ENCODE measurements around the gene TMF1.
A peak's percentile ranks its signal among the peaks of the same experiment; 100 is the strongest.

Gene TMF1
- total RNA-seq = 154 to 217 (median 167) reads per million in 3 donors

GRCh38 chr3:69051756-69052471, at the start of gene TMF1:
Gene TMF1, minus strand, starts transcription at chr3:69052333. Its CDS starts 247 bp downstream, at chr3:69052086.
- Histone ChIP-seq H3K36me3 (ENCODE audit: control insufficient read depth, insufficient read depth, low read length) (peaks cover 18% of the 10 kb centered on the region), H3K4me3 (ENCODE audit: insufficient read depth, low read depth, low read length, poor library complexity, severe bottlenecking) (peak within 1 kb of the TSS; percentile 96), H3K27ac (ENCODE audit: insufficient read depth, low read length, poor library complexity, severe bottlenecking) (peak within 1 kb of the TSS; percentile 96), H3K9me3 (ENCODE audit: control insufficient read depth, low read length) (no peaks in the 10 kb centered on the region), H3K4me1 (ENCODE audit: control insufficient read depth, insufficient read depth, low read length, poor library complexity, severe bottlenecking) (peaks cover 16% of the 10 kb centered on the region), H3K27me3 (replicated peaks; ENCODE audit: control insufficient read depth, insufficient read depth, low read length, poor library complexity, severe bottlenecking) (no peaks in the 10 kb centered on the region)
- peak; percentile 95 to 98 (median 95) for DNase-seq

GRCh38 chr3:69099576-69099975, 47.4 kb upstream of the TMF1 start:
- Histone ChIP-seq H3K27ac (ENCODE audit: insufficient read depth, low read length, poor library complexity, severe bottlenecking) (no peak overlapping the region), H3K9me3 (ENCODE audit: control insufficient read depth, low read length) (no peaks in the 10 kb centered on the region), H3K36me3 (ENCODE audit: control insufficient read depth, insufficient read depth, low read length) (peaks cover 24% of the 10 kb centered on the region), H3K4me3 (ENCODE audit: insufficient read depth, low read depth, low read length, poor library complexity, severe bottlenecking) (no peak overlapping the region), H3K27me3 (replicated peaks; ENCODE audit: control insufficient read depth, insufficient read depth, low read length, poor library complexity, severe bottlenecking) (no peaks in the 10 kb centered on the region), H3K4me1 (ENCODE audit: control insufficient read depth, insufficient read depth, low read length, poor library complexity, severe bottlenecking) (peaks cover 30% of the 10 kb centered on the region)
- no peak for DNase-seq

GRCh38 chr3:69097407-69098086, 45.4 kb upstream of the TMF1 start:
- Histone ChIP-seq H3K4me3 (ENCODE audit: insufficient read depth, low read depth, low read length, poor library complexity, severe bottlenecking) (no peak overlapping the region), H3K9me3 (ENCODE audit: control insufficient read depth, low read length) (no peaks in the 10 kb centered on the region), H3K36me3 (ENCODE audit: control insufficient read depth, insufficient read depth, low read length) (peaks cover 10% of the 10 kb centered on the region), H3K27ac (ENCODE audit: insufficient read depth, low read length, poor library complexity, severe bottlenecking) (peak overlapping the region; percentile 50), H3K4me1 (ENCODE audit: control insufficient read depth, insufficient read depth, low read length, poor library complexity, severe bottlenecking) (peaks cover 50% of the 10 kb centered on the region), H3K27me3 (replicated peaks; ENCODE audit: control insufficient read depth, insufficient read depth, low read length, poor library complexity, severe bottlenecking) (no peaks in the 10 kb centered on the region)
- no peak for DNase-seq

GRCh38 chr3:69096299-69096698, 44.2 kb upstream of the TMF1 start:
- no peaks in the 10 kb centered on the region for H3K36me3 ChIP-seq (ENCODE audit: control insufficient read depth, insufficient read depth, low read length)
- H3K27ac ChIP-seq (ENCODE audit: insufficient read depth, low read length, poor library complexity, severe bottlenecking) = peak overlapping the region; percentile 66
- H3K27me3 ChIP-seq (replicated peaks; ENCODE audit: control insufficient read depth, insufficient read depth, low read length, poor library complexity, severe bottlenecking) = no peaks in the 10 kb centered on the region
- no peaks in the 10 kb centered on the region for H3K9me3 ChIP-seq (ENCODE audit: control insufficient read depth, low read length)
- peaks cover 60% of the 10 kb centered on the region for H3K4me1 ChIP-seq (ENCODE audit: control insufficient read depth, insufficient read depth, low read length, poor library complexity, severe bottlenecking)
- DNase-seq = no peak
- H3K4me3 ChIP-seq (ENCODE audit: insufficient read depth, low read depth, low read length, poor library complexity, severe bottlenecking) = peak overlapping the region; percentile 1

DNA sequence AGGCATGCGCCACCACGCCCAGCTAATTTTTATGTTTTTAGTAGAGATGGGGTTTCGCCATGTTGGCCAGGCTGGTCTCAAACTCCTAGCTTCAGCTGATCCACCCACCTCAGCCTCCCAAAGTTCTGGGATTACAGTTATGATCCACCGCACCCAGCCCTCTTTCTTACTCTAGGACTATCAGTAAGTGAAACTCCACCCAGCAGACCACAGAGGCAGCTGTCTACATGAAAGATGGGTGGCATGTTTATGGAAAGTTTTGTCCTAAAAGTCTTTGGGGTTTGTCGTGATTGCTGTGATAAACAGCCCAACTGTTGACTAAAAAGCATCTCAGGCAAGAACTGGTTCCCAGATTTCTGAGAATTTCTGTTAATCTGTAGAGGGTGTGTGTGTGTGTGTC, 43.5 kb upstream of the TMF1 start:
- Histone ChIP-seq H3K4me1 (ENCODE audit: control insufficient read depth, insufficient read depth, low read length, poor library complexity, severe bottlenecking) (peaks cover 66% of the 10 kb centered on the region), H3K27me3 (replicated peaks; ENCODE audit: control insufficient read depth, insufficient read depth, low read length, poor library complexity, severe bottlenecking) (no peaks in the 10 kb centered on the region), H3K9me3 (ENCODE audit: control insufficient read depth, low read length) (no peaks in the 10 kb centered on the region), H3K27ac (ENCODE audit: insufficient read depth, low read length, poor library complexity, severe bottlenecking) (peak overlapping the region; percentile 66), H3K4me3 (ENCODE audit: insufficient read depth, low read depth, low read length, poor library complexity, severe bottlenecking) (peak overlapping the region; percentile 1), H3K36me3 (ENCODE audit: control insufficient read depth, insufficient read depth, low read length) (no peaks in the 10 kb centered on the region)
- DNase-seq = no peak

- Histone ChIP-seq H3K9me3 (ENCODE audit: control insufficient read depth, low read length) (no peaks in the 10 kb centered on the region), H3K4me1 (ENCODE audit: control insufficient read depth, insufficient read depth, low read length, poor library complexity, severe bottlenecking) (peaks cover 75% of the 10 kb centered on the region), H3K27ac (ENCODE audit: insufficient read depth, low read length, poor library complexity, severe bottlenecking) (peak overlapping the region; percentile 73), H3K36me3 (ENCODE audit: control insufficient read depth, insufficient read depth, low read length) (peaks cover 6% of the 10 kb centered on the region), H3K27me3 (replicated peaks; ENCODE audit: control insufficient read depth, insufficient read depth, low read length, poor library complexity, severe bottlenecking) (no peaks in the 10 kb centered on the region), H3K4me3 (ENCODE audit: insufficient read depth, low read depth, low read length, poor library complexity, severe bottlenecking) (peak overlapping the region; percentile 9)
- DNase-seq = no peak
These were observed 42.5 kb upstream of the TMF1 start for GRCh38 chr3:69094467-69095205.

DNA sequence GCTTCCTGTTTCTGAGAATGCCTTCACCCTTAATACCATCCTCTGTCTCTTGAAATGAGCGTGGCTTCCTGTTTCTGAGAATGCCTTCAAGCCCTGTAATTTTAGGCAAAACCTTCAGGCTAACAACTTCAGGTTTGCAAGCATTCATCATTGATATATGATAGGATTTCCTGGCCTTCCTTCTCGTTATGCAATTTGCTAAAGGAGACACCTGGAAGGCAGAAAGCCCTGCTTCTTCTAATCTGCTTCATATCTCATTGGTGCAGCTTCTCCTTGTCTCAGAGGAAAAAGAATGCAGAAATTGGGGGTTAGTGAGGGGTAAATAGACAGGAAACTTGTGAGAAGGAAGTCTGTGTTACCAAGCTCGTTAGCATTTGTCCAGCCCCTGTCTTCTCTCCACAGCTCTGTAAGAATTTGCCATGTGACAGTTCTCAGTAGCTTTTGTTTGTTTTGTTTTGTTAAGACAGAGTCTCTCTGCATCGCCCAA, 39.9 kb upstream of the TMF1 start:
- Histone ChIP-seq H3K36me3 (ENCODE audit: control insufficient read depth, insufficient read depth, low read length) (peaks cover 7% of the 10 kb centered on the region), H3K27me3 (replicated peaks; ENCODE audit: control insufficient read depth, insufficient read depth, low read length, poor library complexity, severe bottlenecking) (no peaks in the 10 kb centered on the region), H3K27ac (ENCODE audit: insufficient read depth, low read length, poor library complexity, severe bottlenecking) (peak overlapping the region; percentile 73), H3K9me3 (ENCODE audit: control insufficient read depth, low read length) (no peaks in the 10 kb centered on the region), H3K4me1 (ENCODE audit: control insufficient read depth, insufficient read depth, low read length, poor library complexity, severe bottlenecking) (peaks cover 91% of the 10 kb centered on the region), H3K4me3 (ENCODE audit: insufficient read depth, low read depth, low read length, poor library complexity, severe bottlenecking) (peak overlapping the region; percentile 30)
- DNase-seq = no peak

- Histone ChIP-seq H3K4me3 (ENCODE audit: insufficient read depth, low read depth, low read length, poor library complexity, severe bottlenecking) (peak overlapping the region; percentile 30), H3K4me1 (ENCODE audit: control insufficient read depth, insufficient read depth, low read length, poor library complexity, severe bottlenecking) (peaks cover 86% of the 10 kb centered on the region)
These were observed 39.4 kb upstream of the TMF1 start for GRCh38 chr3:69091389-69092029.

DNA sequence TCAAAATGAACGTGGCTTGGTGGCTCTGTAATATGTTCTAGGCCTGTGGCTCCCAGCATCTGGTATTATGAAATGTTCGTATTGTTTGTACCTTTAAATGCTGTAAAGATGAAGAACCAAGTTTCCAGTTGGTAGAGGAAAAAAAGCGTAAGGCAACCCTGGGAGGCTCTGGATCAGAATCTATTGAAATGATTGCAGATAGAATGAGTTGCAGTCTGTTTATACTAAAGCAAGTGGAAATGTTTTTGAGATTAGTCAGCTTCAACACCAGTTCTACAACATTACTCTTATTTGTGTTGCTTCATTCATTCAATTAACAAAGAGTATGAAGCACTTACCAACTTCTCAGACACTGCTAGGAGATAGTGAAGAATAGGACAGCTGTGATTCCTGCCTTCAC, 37.9 kb upstream of the TMF1 start:
- peak overlapping the region; percentile 89 for H3K27ac ChIP-seq (ENCODE audit: insufficient read depth, low read length, poor library complexity, severe bottlenecking)
- no peaks in the 10 kb centered on the region for H3K9me3 ChIP-seq (ENCODE audit: control insufficient read depth, low read length)
- H3K27me3 ChIP-seq (replicated peaks; ENCODE audit: control insufficient read depth, insufficient read depth, low read length, poor library complexity, severe bottlenecking) = no peaks in the 10 kb centered on the region
- peaks cover 7% of the 10 kb centered on the region for H3K36me3 ChIP-seq (ENCODE audit: control insufficient read depth, insufficient read depth, low read length)
- no peak for DNase-seq
- H3K4me1 ChIP-seq (ENCODE audit: control insufficient read depth, insufficient read depth, low read length, poor library complexity, severe bottlenecking) = peaks cover 72% of the 10 kb centered on the region
- peak overlapping the region; percentile 31 for H3K4me3 ChIP-seq (ENCODE audit: insufficient read depth, low read depth, low read length, poor library complexity, severe bottlenecking)

More at GRCh38 chr3:69091389-69092029, 39.4 kb upstream of the TMF1 start:
- Histone ChIP-seq H3K27ac (ENCODE audit: insufficient read depth, low read length, poor library complexity, severe bottlenecking) (peak overlapping the region; percentile 73), H3K36me3 (ENCODE audit: control insufficient read depth, insufficient read depth, low read length) (peaks cover 7% of the 10 kb centered on the region), H3K9me3 (ENCODE audit: control insufficient read depth, low read length) (no peaks in the 10 kb centered on the region), H3K27me3 (replicated peaks; ENCODE audit: control insufficient read depth, insufficient read depth, low read length, poor library complexity, severe bottlenecking) (no peaks in the 10 kb centered on the region)
- DNase-seq = no peak
